PC-3 (cell line): ENCODE data around the gene XRCC2. TPM values are rescaled to one million over a fixed set of nuclear protein-coding genes. Genes with fewer than 3 reads are reported as not detected.

Source experiments
- ATAC-seq: fragments of 200-7000 bp; cut with Tn5 transposase; 2 replicates; pipeline ENCODE4 v1.9.1; 2020; ENCODE audit warnings: mild to moderate bottlenecking, moderate library complexity
- BruUV-seq: library from RNA; stranded (reverse); fragments of 400-500 nt; replicated peaks from 2 replicates; lab custom pipeline; 2021; lab: Mats Ljungman, UMichigan
- CTCF ChIA-PET: fragments of 300-600 bp; sonication (Branson Sonifier 250); formaldehyde crosslinking; loops from one replicate; lab custom pipeline; 2022; ENCODE audit warnings: antibody characterized with exemption; lab: Charles Lee
- POLR2A ChIA-PET: fragments of 300-600 bp; sonication (Branson Sonifier 250); formaldehyde crosslinking; loops from one replicate; lab custom pipeline; 2022; ENCODE audit warnings: antibody characterized with exemption; ENCODE audit not compliant: unreplicated experiment; lab: Charles Lee
- DNase-seq: peaks from one replicate; pipeline ENCODE4 v3.0.0-alpha.2; 2015
- H2AFZ ChIP-seq: fragments of 300-600 bp; sonication (generic); 2 replicates; pipeline ENCODE4 v1.6.0; 2016; ENCODE audit warnings: antibody characterized with exemption, low read length
- H3F3A ChIP-seq: fragments of 300-600 bp; sonication (generic); one replicate; pipeline ENCODE4 v1.6.0; 2017; ENCODE audit warnings: antibody characterized with exemption, low read length, control low read depth, mild to moderate bottlenecking; ENCODE audit not compliant: unreplicated experiment
- H3K27ac ChIP-seq: fragments of 300-600 bp; sonication (generic); 2 replicates; pipeline ENCODE4 v1.5.1; 2016; ENCODE audit warnings: mild to moderate bottlenecking, low read length
- H3K27me3 ChIP-seq: fragments of 300-600 bp; sonication (generic); 2 replicates; pipeline ENCODE4 v1.6.1; 2016; ENCODE audit warnings: low read length, mixed read lengths
- H3K36me3 ChIP-seq: fragments of 300-600 bp; sonication (generic); 2 replicates; pipeline ENCODE4 v1.6.1; 2016; ENCODE audit warnings: low read depth, mixed run types, low read length, mixed read lengths
- H3K4me1 ChIP-seq: fragments of 300-600 bp; sonication (generic); 2 replicates; pipeline ENCODE4 v1.5.1; 2016; ENCODE audit warnings: low read length; ENCODE audit not compliant: insufficient read depth
- H3K4me2 ChIP-seq: fragments of 300-600 bp; sonication (generic); 2 replicates; pipeline ENCODE4 v1.6.0; 2016; ENCODE audit warnings: low read length
- H3K4me3 ChIP-seq: fragments of 300-600 bp; sonication (generic); 2 replicates; pipeline ENCODE4 v1.5.1; 2016; ENCODE audit warnings: mild to moderate bottlenecking, low read length, mixed read lengths
- H3K79me2 ChIP-seq: fragments of 300-600 bp; sonication (generic); 2 replicates; pipeline ENCODE4 v1.6.1; 2017; ENCODE audit warnings: low read length, mixed read lengths
- H3K9ac ChIP-seq: fragments of 300-600 bp; sonication (generic); 2 replicates; pipeline ENCODE4 v1.6.0; 2016; ENCODE audit warnings: mild to moderate bottlenecking, low read length
- H3K9me2 ChIP-seq: fragments of 300-600 bp; sonication (generic); replicated peaks from 2 replicates; pipeline ENCODE4 v1.6.1; 2016; ENCODE audit warnings: mixed run types, low read length, mixed read lengths
- H3K9me3 ChIP-seq: fragments of 300-600 bp; sonication (generic); 2 replicates; pipeline ENCODE4 v1.6.1; 2016; ENCODE audit warnings: low read length, mixed read lengths
- H4K20me1 ChIP-seq: fragments of 300-600 bp; sonication (generic); 2 replicates; pipeline ENCODE4 v1.6.1; 2016; ENCODE audit warnings: low read length, mixed read lengths
- EZH2 ChIP-seq: fragments of 300-600 bp; sonication (generic); IDR thresholded peaks from one replicate; pipeline ENCODE4 v1.6.1; 2017; ENCODE audit warnings: antibody characterized with exemption, mild to moderate bottlenecking, low read length; ENCODE audit not compliant: unreplicated experiment
- EZH2phosphoT487 ChIP-seq: fragments of 300-600 bp; sonication (generic); IDR thresholded peaks from 2 replicates; pipeline ENCODE4 v1.6.1; 2018; ENCODE audit warnings: mild to moderate bottlenecking, antibody characterized with exemption, low read length, borderline replicate concordance
- intact Hi-C: fragments of 100-400 bp; cut with micrococcal nuclease; formaldehyde crosslinking; loops from 2 replicates; pipeline ENCODE4 v1.9.0; 2023
- total RNA-seq: library from RNA; depleted of rRNA; stranded (reverse); fragments of >200 nt; gene quantifications from 2 replicates; pipeline ENCODE4 v1.2.3, GENCODE V29; 2014
- TF ChIP-seq, protein P1 (sequence below): fragments of 300-600 bp; sonication (generic); conservative IDR thresholded peaks from 2 replicates; pipeline ENCODE4 v1.5.1; 2017; ENCODE audit warnings: antibody characterized with exemption, low read depth, mild to moderate bottlenecking, low read length

Gene XRCC2
- total RNA-seq, 1 experiment from 2014 or later: 18.7 TPM

DNA sequence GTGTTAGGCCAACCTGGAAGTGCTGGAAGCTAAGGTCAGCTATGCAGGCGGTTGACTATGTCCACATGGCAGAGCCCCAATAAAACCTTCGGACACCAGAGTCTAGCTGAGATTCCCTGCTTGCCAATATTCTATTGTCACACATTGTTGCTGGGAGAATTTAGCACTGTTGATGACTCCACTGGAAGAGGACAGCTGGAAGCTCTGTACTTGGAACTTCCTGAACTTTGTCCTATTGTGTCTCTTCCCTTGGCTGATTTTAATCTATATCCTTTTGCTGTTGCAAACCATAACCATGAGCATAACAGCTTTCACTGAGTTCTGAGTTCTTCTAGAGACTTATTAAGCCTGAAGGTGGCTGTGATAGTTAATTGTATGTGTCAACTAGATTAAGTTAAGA, 12.0 kb downstream of the XRCC2 start:
- H3K9me3 ChIP-seq: no peaks in the 10 kb centered on the region
- DNase-seq: no peak
- 0 out of 2 replicates have a peak, but pooled peaks cover 4% of the 10 kb centered on the region for H4K20me1 ChIP-seq
- H3K79me2 ChIP-seq: peaks cover 58% of the 10 kb centered on the region
- no peak overlapping the region for H3K27ac ChIP-seq
- H2AFZ ChIP-seq: no peak overlapping the region
- TF ChIP-seq, protein P1, sequence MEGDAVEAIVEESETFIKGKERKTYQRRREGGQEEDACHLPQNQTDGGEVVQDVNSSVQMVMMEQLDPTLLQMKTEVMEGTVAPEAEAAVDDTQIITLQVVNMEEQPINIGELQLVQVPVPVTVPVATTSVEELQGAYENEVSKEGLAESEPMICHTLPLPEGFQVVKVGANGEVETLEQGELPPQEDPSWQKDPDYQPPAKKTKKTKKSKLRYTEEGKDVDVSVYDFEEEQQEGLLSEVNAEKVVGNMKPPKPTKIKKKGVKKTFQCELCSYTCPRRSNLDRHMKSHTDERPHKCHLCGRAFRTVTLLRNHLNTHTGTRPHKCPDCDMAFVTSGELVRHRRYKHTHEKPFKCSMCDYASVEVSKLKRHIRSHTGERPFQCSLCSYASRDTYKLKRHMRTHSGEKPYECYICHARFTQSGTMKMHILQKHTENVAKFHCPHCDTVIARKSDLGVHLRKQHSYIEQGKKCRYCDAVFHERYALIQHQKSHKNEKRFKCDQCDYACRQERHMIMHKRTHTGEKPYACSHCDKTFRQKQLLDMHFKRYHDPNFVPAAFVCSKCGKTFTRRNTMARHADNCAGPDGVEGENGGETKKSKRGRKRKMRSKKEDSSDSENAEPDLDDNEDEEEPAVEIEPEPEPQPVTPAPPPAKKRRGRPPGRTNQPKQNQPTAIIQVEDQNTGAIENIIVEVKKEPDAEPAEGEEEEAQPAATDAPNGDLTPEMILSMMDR: no peak
- TF ChIP-seq EZH2 (no peak), EZH2phosphoT487 (no peak)
- no peaks in the 10 kb centered on the region for H3K27me3 ChIP-seq
- POLR2A ChIA-PET: no interaction called here
- H3K4me3 ChIP-seq: no peak overlapping the region
- no peak overlapping the region for H3K4me2 ChIP-seq
- no peak for ATAC-seq
- peaks cover 23% of the 10 kb centered on the region for H3K36me3 ChIP-seq
- CTCF ChIA-PET: interaction anchor here (0.7 kb wide), 1 partner anchor 230 kb away, joined by 5 read pairs; no protein-coding TSS in a partner anchor
- no peaks in the 10 kb centered on the region for H3F3A ChIP-seq
- H3K9me2 ChIP-seq: no peaks in the 10 kb centered on the region
- no peak overlapping the region for H3K9ac ChIP-seq
- no TSS peak for BruUV-seq
- intact Hi-C loops: no loop called here
- no peaks in the 10 kb centered on the region for H3K4me1 ChIP-seq

DNA sequence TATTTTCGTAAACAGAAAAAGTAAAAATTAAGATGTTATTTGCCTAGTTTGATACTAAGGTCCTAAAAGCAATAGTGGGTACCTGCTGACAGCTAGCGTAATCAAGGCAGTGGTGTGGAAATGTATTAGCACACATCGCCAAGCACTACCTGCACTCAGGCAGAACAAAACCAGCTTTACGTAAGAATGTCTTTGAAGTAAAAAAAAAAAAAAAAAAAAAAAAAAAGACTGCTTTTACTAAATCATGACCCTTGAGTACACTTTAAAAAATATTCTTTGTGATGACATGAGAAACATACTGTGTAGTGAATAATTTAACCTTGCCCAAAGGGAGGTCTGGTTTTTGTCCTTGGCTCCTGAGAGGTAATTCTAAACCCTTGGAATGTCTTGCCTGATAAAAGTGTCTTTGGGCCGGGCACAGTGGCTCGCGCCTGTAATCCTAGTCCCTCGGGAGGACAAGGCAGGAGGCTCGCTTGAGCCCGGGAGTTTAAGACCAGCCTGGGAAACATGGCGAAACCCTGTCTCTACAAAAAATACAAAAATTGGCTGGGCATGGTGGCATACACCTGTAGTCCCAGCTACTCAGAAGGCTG, 12.7 kb downstream of the XRCC2 start:
- Histone ChIP-seq H3K4me1 (no peaks in the 10 kb centered on the region), H3K79me2 (peaks cover 51% of the 10 kb centered on the region), H3K9me3 (no peaks in the 10 kb centered on the region), H3K4me2 (no peak overlapping the region), H3K27me3 (no peaks in the 10 kb centered on the region), H3F3A (no peaks in the 10 kb centered on the region), H3K27ac (no peak overlapping the region), H3K9me2 (no peaks in the 10 kb centered on the region), H2AFZ (no peak overlapping the region), H3K4me3 (no peak overlapping the region), H3K9ac (no peak overlapping the region), H4K20me1 (no peaks in the 10 kb centered on the region), H3K36me3 (peaks cover 17% of the 10 kb centered on the region; the same call in 1 of the 2 replicates)
- TF ChIP-seq EZH2 (no peak), EZH2phosphoT487 (no peak)
- TF ChIP-seq, protein P1: no peak
- ChIA-PET CTCF (interaction anchor here (0.7 kb wide), 1 partner anchor 229 kb away, joined by 5 read pairs; no protein-coding TSS in a partner anchor), POLR2A (no interaction called here)
- BruUV-seq: no TSS peak
- ATAC-seq: no peak
- no peak for DNase-seq
- intact Hi-C loops: no loop called here

DNA sequence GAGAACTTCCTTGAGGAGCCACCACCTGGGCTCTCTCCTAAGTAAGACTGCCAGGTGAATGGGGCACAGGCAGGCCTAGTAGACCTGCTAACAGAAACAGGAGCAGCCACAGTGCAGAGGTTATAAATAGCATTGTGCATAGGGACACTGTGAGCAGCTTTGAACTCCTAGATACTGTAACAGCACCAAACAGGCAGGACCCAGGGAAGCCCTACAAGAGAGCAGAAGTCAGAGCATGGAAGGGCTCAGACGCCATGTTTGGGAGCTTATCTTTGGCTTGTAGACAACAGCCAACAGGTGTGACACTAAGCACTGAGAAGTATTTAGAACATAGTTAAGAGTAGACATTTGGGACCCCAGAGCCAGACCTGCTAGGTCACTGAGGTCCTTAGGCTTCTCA, 14.5 kb downstream of the XRCC2 start:
- Histone ChIP-seq H3K9ac (no peak overlapping the region), H4K20me1 (no peaks in the 10 kb centered on the region), H3K4me3 (no peak overlapping the region), H3K36me3 (peaks cover 16% of the 10 kb centered on the region; the same call in 1 of the 2 replicates), H3K4me2 (no peak overlapping the region), H3K9me2 (no peaks in the 10 kb centered on the region), H3K79me2 (peaks cover 42% of the 10 kb centered on the region), H2AFZ (no peak overlapping the region), H3K9me3 (no peaks in the 10 kb centered on the region), H3K4me1 (no peaks in the 10 kb centered on the region), H3K27me3 (no peaks in the 10 kb centered on the region), H3K27ac (no peak overlapping the region), H3F3A (no peaks in the 10 kb centered on the region)
- no TSS peak for BruUV-seq
- DNase-seq: no peak
- no peak for ATAC-seq
- intact Hi-C loops: no loop called here
- POLR2A ChIA-PET: no interaction called here
- TF ChIP-seq EZH2 (no peak), EZH2phosphoT487 (no peak)
- TF ChIP-seq, protein P1: no peak
- CTCF ChIA-PET: no interaction called here
